CD4-positive, CD25-positive, alpha-beta regulatory T cell (primary cell): ENCODE results near the gene MFN1. TPM values are rescaled to one million over a fixed set of nuclear protein-coding genes. Genes with fewer than 3 reads are reported as not detected.

Experiments used
- ATAC-seq, 2 donors: fragments of 150-1000 bp; cut with Tn5 transposase; one replicate each; pipeline ENCODE4 v1.10.0; 2021; ENCODE audit warnings: low read depth in 2 of 2, moderate number of reproducible peaks in 2 of 2, moderate library complexity in 1 of 2
- DNase-seq, 3 donors: peaks; one replicate each; pipeline versions ENCODE4 v3.0.0 to v3.0.0-alpha.2; 2012 to 2022; ENCODE audit warnings: mixed read lengths in 1 of 3
- H3K27ac ChIP-seq: one replicate; pipeline ENCODE4 v1.7.0; 2013; ENCODE audit warnings: mild to moderate bottlenecking, low read length; ENCODE audit not compliant: insufficient read depth, poor library complexity, severe bottlenecking
- H3K27me3 ChIP-seq: one replicate; pipeline ENCODE4 v1.7.0; 2013; ENCODE audit warnings: low read length; ENCODE audit not compliant: control insufficient read depth, insufficient read depth
- H3K36me3 ChIP-seq: one replicate; pipeline ENCODE4 v1.7.0; 2013; ENCODE audit warnings: mild to moderate bottlenecking, low read length, moderate library complexity; ENCODE audit not compliant: control insufficient read depth, insufficient read depth
- H3K4me1 ChIP-seq: 2 replicates; pipeline ENCODE4 v1.7.0; 2013; ENCODE audit warnings: mild to moderate bottlenecking, low read length; ENCODE audit not compliant: insufficient read depth, control insufficient read depth, poor library complexity, severe bottlenecking
- H3K4me3 ChIP-seq: one replicate; pipeline ENCODE4 v1.7.0; 2013; ENCODE audit warnings: low read depth, mild to moderate bottlenecking, low read length, moderate library complexity
- H3K9me3 ChIP-seq, 2 experiments: 1 replicate in 1 of 2; 2 replicates in 1 of 2; pipeline ENCODE4 v1.7.0; 2013; ENCODE audit warnings: low read length in 2 of 2, mild to moderate bottlenecking in 1 of 2, moderate library complexity in 1 of 2; ENCODE audit not compliant: control insufficient read depth in 2 of 2
- H3K27ac Mint-ChIP-seq, 3 donors: one replicate each; pipeline ENCODE4 v1.8.0; 2020 to 2022; ENCODE audit warnings: mild to moderate bottlenecking in 3 of 3, mixed read lengths in 3 of 3, moderate library complexity in 2 of 3
- H3K27me3 Mint-ChIP-seq: one replicate; pipeline ENCODE4 v1.8.0; 2022; ENCODE audit warnings: mild to moderate bottlenecking, mixed read lengths
- H3K36me3 Mint-ChIP-seq: one replicate; pipeline ENCODE4 v1.8.0; 2020; ENCODE audit warnings: mixed read lengths
- H3K4me1 Mint-ChIP-seq, 4 donors: one replicate each; pipeline ENCODE4 v1.8.0; 2020 to 2022; ENCODE audit warnings: mixed read lengths in 4 of 4, mild to moderate bottlenecking in 1 of 4
- H3K4me3 Mint-ChIP-seq, 4 donors: one replicate each; pipeline ENCODE4 v1.8.0; 2020 to 2022; ENCODE audit warnings: mild to moderate bottlenecking in 4 of 4, mixed read lengths in 4 of 4, moderate library complexity in 3 of 4
- H3K9me3 Mint-ChIP-seq, 7 donors: one replicate each; pipeline ENCODE4 v1.8.0; 2020 to 2022; ENCODE audit warnings: mixed read lengths in 7 of 7, mild to moderate bottlenecking in 3 of 7, moderate library complexity in 2 of 7
- polyA plus RNA-seq, 4 donors: library from polyadenylated mRNA; unstranded; fragments of 300-500 nt; fragmentation: Illumina TruSeq; gene quantifications; one replicate each; pipeline ENCODE4 v1.2.3, GENCODE V29; 2021
- total RNA-seq: library from RNA; stranded (reverse); gene quantifications from one replicate; pipeline ENCODE4 v1.2.3, GENCODE V29; 2022

MFN1 gene
- total and polyA plus RNA-seq, 5 donors from 2014 or later: 10.5 to 45.6 (median 10.8) TPM

DNA sequence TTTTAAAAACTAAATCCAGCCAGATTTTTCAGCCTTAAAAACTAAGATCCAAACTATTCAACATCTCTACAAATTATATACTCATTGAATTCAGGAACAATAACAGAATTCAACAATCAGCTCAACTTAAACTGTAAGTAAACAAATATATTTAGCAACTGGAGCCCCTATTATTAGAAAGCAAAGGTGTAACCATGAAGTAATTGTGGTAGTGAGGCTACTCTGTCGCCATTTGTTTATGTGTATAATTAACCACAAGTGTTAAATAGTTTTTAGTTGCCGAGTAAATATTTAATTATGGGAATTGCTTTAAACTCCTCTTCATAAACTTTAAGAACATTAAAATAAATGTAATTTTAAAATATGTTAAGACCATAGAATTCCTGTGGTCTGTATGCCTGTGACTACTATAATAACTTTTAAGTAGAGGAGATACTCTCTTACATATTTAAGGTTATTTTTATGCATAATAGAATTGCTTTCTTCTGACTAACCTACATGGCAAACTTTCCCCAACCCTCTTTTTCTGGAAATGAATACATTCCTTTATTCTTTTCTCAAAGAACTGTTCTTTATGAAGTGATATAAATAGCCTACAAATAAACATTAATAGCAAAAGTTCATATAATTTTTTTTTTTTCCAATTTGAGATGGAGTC, 51.2 kb downstream of the MFN1 start:
- Mint-ChIP-seq H3K4me3 (no peak overlapping the region), H3K27me3 (no peaks in the 10 kb centered on the region), H3K27ac (no peak overlapping the region), H3K36me3 (peaks cover 16% of the 10 kb centered on the region), H3K9me3 (no peaks in the 10 kb centered on the region), H3K4me1 (no peaks in the 10 kb centered on the region)
- no peaks in the 10 kb centered on the region for H3K9me3 ChIP-seq
- H3K4me1 ChIP-seq: no peaks in the 10 kb centered on the region
- ATAC-seq: no peak
- H3K27me3 ChIP-seq: no peaks in the 10 kb centered on the region
- peaks cover 26% of the 10 kb centered on the region for H3K36me3 ChIP-seq
- no peak overlapping the region for H3K4me3 ChIP-seq
- H3K27ac ChIP-seq: no peak overlapping the region
- no peak for DNase-seq

DNA sequence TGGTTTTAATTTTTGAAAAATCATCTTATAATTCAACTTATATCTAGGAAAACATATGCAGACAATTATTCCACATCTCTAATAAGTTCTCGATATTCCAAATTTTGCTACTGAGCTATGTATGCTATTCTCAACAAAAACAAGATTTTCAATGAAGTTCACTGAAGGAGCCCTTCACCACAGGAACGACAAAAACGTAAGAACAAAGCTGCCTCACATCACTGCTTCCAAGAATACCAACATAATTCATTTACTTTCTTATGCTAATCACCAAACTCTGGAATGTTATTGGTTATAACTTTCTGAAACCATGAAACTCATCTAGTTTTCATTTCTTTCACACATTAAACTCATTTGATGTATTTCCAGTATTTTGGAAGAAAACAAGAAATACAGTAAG, 54.1 kb downstream of the MFN1 start:
- Histone ChIP-seq H3K9me3 (no peaks in the 10 kb centered on the region), H3K27me3 (no peaks in the 10 kb centered on the region), H3K4me1 (no peaks in the 10 kb centered on the region), H3K27ac (no peak overlapping the region), H3K36me3 (peaks cover 7% of the 10 kb centered on the region), H3K4me3 (no peak overlapping the region)
- Mint-ChIP-seq H3K4me1 (peaks cover 0 to 5% (median 0%) of the 10 kb centered on the region in 4 donors), H3K36me3 (peaks cover 6% of the 10 kb centered on the region), H3K27me3 (no peaks in the 10 kb centered on the region), H3K4me3 (no peak overlapping the region), H3K27ac (no peak overlapping the region), H3K9me3 (no peaks in the 10 kb centered on the region)
- DNase-seq: no peak
- no peak for ATAC-seq

DNA sequence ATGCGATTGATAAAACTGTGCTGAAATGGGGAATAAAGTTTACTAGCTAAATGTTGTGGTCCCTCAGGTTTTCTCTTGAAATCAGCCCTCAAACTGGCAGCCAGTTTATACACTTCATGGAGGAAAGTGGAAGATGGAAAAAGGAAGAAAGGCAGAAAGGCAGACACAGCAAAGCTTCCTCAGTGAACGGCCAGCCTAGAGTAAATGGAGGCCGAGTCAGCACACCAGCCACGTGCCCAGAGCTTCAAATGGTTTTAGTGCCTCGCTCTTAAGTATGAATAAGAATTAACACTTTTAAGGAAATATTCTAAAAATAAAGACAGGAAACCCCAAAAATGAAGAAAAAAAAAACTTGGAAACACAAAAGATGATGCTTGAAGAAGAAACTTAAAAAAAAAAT, 55.5 kb downstream of the MFN1 start:
- Mint-ChIP-seq H3K27ac (no peak overlapping the region), H3K4me1 (peaks cover 0 to 5% (median 0%) of the 10 kb centered on the region in 4 donors), H3K27me3 (no peaks in the 10 kb centered on the region), H3K9me3 (no peaks in the 10 kb centered on the region), H3K36me3 (no peaks in the 10 kb centered on the region), H3K4me3 (no peak overlapping the region)
- no peaks in the 10 kb centered on the region for H3K9me3 ChIP-seq
- no peak for ATAC-seq
- H3K36me3 ChIP-seq: peaks cover 6% of the 10 kb centered on the region
- no peak for DNase-seq
- no peaks in the 10 kb centered on the region for H3K4me1 ChIP-seq
- no peak overlapping the region for H3K27ac ChIP-seq
- H3K27me3 ChIP-seq: no peaks in the 10 kb centered on the region
- H3K4me3 ChIP-seq: no peak overlapping the region

- no peaks in the 10 kb centered on the region for H3K4me1 ChIP-seq
- no peak overlapping the region for H3K27ac Mint-ChIP-seq
- no peak for DNase-seq
- no peak overlapping the region for H3K4me3 ChIP-seq
- no peak overlapping the region for H3K4me3 Mint-ChIP-seq
- H3K4me1 Mint-ChIP-seq: peaks cover 0 to 5% (median 0%) of the 10 kb centered on the region in 4 donors
- no peaks in the 10 kb centered on the region for H3K27me3 ChIP-seq
- no peaks in the 10 kb centered on the region for H3K36me3 Mint-ChIP-seq
- H3K9me3 ChIP-seq: no peaks in the 10 kb centered on the region
- H3K36me3 ChIP-seq: peaks cover 4% of the 10 kb centered on the region
- H3K27me3 Mint-ChIP-seq: no peaks in the 10 kb centered on the region
- no peak for ATAC-seq
- H3K9me3 Mint-ChIP-seq: no peaks in the 10 kb centered on the region
- no peak overlapping the region for H3K27ac ChIP-seq
Measured at GRCh38 chr3:179404307-179404706, 56.8 kb downstream of the MFN1 start.

- H3K27me3 Mint-ChIP-seq: peaks cover 6% of the 10 kb centered on the region
- no peak overlapping the region for H3K27ac Mint-ChIP-seq
- H3K4me3 Mint-ChIP-seq: no peak overlapping the region
- Histone ChIP-seq H3K4me3 (no peak overlapping the region), H3K27me3 (no peaks in the 10 kb centered on the region), H3K27ac (no peak overlapping the region), H3K9me3 (no peaks in the 10 kb centered on the region), H3K36me3 (no peaks in the 10 kb centered on the region), H3K4me1 (no peaks in the 10 kb centered on the region)
- H3K4me1 Mint-ChIP-seq: peaks cover 0 to 5% (median 0%) of the 10 kb centered on the region in 4 donors
- H3K36me3 Mint-ChIP-seq: no peaks in the 10 kb centered on the region
- DNase-seq: no peak
- no peak for ATAC-seq
- no peaks in the 10 kb centered on the region for H3K9me3 Mint-ChIP-seq
Measured at GRCh38 chr3:179410331-179410730, 62.8 kb downstream of the MFN1 start.

DNA sequence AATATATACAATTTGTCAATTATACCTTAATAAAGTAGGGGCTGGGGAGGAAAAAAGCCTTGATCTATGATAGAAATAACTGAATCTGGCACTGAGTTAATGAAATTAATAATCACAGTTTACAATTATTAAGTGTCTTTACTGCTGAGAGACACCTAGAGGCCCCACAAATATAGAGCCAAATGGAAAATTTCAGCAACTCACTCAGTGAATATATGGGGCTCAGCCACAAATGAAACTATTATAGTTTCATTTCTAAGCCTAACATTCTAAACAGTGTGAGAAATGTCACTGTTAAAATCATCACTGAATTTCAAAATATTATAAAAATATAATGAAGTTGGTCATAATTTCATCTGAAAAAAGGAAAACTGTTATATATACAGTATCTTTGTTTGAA, 63.5 kb downstream of the MFN1 start:
- ATAC-seq: no peak
- Mint-ChIP-seq H3K27me3 (peaks cover 6% of the 10 kb centered on the region), H3K27ac (no peak overlapping the region), H3K4me3 (peak overlapping the region in 1 of 4 donors; percentile 10), H3K9me3 (no peaks in the 10 kb centered on the region), H3K4me1 (peaks cover 0 to 3% (median 0%) of the 10 kb centered on the region in 4 donors), H3K36me3 (no peaks in the 10 kb centered on the region)
- Histone ChIP-seq H3K4me3 (no peak overlapping the region), H3K9me3 (no peaks in the 10 kb centered on the region), H3K4me1 (no peaks in the 10 kb centered on the region), H3K27me3 (no peaks in the 10 kb centered on the region), H3K36me3 (no peaks in the 10 kb centered on the region), H3K27ac (no peak overlapping the region)
- no peak for DNase-seq

DNA sequence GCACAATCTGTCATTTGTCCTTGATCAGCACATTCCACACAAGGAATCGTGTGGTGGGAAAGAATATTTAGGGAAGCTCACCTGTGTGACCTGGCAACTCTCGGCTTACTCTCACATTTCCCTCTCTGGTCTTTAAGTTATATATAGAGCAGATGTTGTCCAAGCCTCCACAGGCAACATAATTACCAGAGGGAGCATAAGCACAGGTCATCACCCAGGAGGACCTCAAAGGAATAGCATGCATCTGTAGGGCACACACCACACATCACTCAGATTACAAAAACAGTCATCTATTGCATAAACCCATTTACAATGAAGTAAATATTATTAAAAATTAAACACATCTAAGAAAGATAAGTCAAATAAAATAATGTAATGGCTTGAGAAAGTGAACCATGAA, 67.3 kb downstream of the MFN1 start:
- Histone ChIP-seq H3K27me3 (no peaks in the 10 kb centered on the region), H3K4me3 (no peak overlapping the region), H3K9me3 (no peaks in the 10 kb centered on the region), H3K27ac (no peak overlapping the region), H3K36me3 (no peaks in the 10 kb centered on the region), H3K4me1 (no peaks in the 10 kb centered on the region)
- Mint-ChIP-seq H3K27me3 (peaks cover 6% of the 10 kb centered on the region), H3K4me1 (no peaks in the 10 kb centered on the region), H3K27ac (no peak overlapping the region), H3K36me3 (no peaks in the 10 kb centered on the region), H3K4me3 (no peak overlapping the region), H3K9me3 (no peaks in the 10 kb centered on the region)
- no peak for ATAC-seq
- DNase-seq: no peak

DNA sequence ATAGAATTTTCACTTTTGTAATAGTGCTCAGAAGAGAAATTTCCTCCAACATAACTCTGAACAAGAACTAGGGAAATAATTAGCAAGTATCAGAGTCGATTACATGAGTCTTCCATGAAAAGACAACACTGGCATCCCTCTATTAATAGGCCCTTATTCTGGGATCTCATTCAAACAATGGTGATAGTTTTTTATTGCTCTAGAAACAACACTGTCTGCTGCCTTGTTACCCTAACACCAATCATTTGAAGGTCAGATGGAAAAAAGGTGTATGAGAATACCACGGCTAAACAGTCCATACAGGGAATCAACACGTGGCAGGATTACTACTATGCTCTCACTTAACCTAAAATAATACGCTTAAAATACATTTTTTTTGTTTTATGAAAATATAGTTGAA, 67.9 kb downstream of the MFN1 start:
- H3K36me3 ChIP-seq: no peaks in the 10 kb centered on the region
- H3K27me3 Mint-ChIP-seq: peaks cover 6% of the 10 kb centered on the region
- no peak for ATAC-seq

More for the DNA sequence above, 67.9 kb downstream of the MFN1 start:
- no peak overlapping the region for H3K4me3 ChIP-seq
- no peaks in the 10 kb centered on the region for H3K27me3 ChIP-seq
- no peaks in the 10 kb centered on the region for H3K9me3 Mint-ChIP-seq
- no peaks in the 10 kb centered on the region for H3K9me3 ChIP-seq
- H3K4me3 Mint-ChIP-seq: no peak overlapping the region
- H3K27ac ChIP-seq: no peak overlapping the region
- H3K27ac Mint-ChIP-seq: no peak overlapping the region
- no peaks in the 10 kb centered on the region for H3K36me3 Mint-ChIP-seq
- H3K4me1 ChIP-seq: no peaks in the 10 kb centered on the region
- H3K4me1 Mint-ChIP-seq: no peaks in the 10 kb centered on the region
- DNase-seq: no peak
